Spleen (tissue), 7 donors: ENCODE measurements around the gene UNC93A.

ENCODE experiments used
- POLR2A ChIP-seq, 3 donors: fragments of 450-650 bp; IDR thresholded peaks; one replicate each; pipeline ENCODE4 v1.5.1; 2017; ENCODE audit warnings: antibody characterized with exemption in 3 of 3, mild to moderate bottlenecking in 1 of 3
- POLR2AphosphoS5 ChIP-seq, 3 donors: sonication (generic); formaldehyde crosslinking; IDR thresholded peaks; one replicate each; pipeline ENCODE4 v1.5.1; 2017; ENCODE audit warnings: antibody characterized with exemption in 3 of 3
- TF ChIP-seq, protein P1 (sequence below), 11 experiments: fragments of 200-600 bp in 7 of 11; fragments of 450-650 bp in 4 of 11; sonication (generic) in 4 of 11; IDR thresholded peaks in 8 of 11; conservative IDR thresholded peaks in 3 of 11; 1 replicate in 7 of 11; 2 replicates in 4 of 11; pipeline versions ENCODE4 v1.4.0 to v1.8.0; 2016 to 2021; ENCODE audit warnings: antibody characterized with exemption in 11 of 11, inconsistent platforms in 4 of 11, mild to moderate bottlenecking in 1 of 11
- donor health status: DM: no; HTN: no; CAD: no; lungs with moderate emphysema.
- donor health status: DM: no; HTN: no; CAD: no.
- donor health status: DM: no; HTN: no; CAD: no.

DNA sequence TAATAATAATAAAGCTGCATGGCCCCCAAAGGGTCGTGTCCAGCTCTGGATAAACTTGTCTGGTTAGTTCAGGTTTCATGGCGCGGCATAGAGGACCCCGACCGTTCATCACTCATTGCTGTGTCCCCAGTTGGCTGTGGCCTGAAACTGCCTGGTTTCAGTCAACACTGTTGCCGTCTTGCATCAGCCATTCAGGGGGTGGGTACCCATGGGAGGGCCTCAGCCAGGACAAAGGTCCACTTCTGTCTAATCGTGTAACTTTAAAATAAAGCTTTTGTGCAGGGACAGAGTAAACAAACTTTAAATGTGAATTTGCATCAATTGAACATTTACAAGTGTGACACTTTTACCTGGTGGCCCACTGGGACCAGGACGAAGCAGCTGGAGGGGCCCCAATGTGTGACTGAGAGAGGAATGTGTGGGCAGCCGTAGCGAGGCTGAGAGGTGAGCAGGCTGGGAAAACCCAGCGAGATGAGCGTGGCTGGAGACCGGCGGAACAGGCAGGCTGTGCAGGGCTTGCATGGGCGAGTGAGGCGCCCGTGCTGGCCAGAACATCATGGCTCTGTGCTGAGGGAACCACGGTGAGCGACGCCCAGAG is 22.3 kb upstream of the UNC93A start:
- TF ChIP-seq, protein P1, sequence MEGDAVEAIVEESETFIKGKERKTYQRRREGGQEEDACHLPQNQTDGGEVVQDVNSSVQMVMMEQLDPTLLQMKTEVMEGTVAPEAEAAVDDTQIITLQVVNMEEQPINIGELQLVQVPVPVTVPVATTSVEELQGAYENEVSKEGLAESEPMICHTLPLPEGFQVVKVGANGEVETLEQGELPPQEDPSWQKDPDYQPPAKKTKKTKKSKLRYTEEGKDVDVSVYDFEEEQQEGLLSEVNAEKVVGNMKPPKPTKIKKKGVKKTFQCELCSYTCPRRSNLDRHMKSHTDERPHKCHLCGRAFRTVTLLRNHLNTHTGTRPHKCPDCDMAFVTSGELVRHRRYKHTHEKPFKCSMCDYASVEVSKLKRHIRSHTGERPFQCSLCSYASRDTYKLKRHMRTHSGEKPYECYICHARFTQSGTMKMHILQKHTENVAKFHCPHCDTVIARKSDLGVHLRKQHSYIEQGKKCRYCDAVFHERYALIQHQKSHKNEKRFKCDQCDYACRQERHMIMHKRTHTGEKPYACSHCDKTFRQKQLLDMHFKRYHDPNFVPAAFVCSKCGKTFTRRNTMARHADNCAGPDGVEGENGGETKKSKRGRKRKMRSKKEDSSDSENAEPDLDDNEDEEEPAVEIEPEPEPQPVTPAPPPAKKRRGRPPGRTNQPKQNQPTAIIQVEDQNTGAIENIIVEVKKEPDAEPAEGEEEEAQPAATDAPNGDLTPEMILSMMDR (IDR thresholded peaks at IDR 0.05 in 8 of 11, conservative IDR thresholded peaks at IDR 0.05 in 3 of 11): no peak
- TF ChIP-seq POLR2AphosphoS5 (IDR thresholded peaks at IDR 0.05) (no peak), POLR2A (IDR thresholded peaks at IDR 0.05) (no peak)
